Endothelial cell of umbilical vein (primary cell): ENCODE data around the gene ARHGEF37. TPM values are rescaled to one million over a fixed set of nuclear protein-coding genes. Genes with fewer than 3 reads are reported as not detected.

ENCODE experiments used
- BruUV-seq: library from RNA; stranded (reverse); fragments of 400-500 nt; replicated peaks from 2 replicates; lab custom pipeline; 2021; lab: Mats Ljungman, UMichigan
- CTCF ChIA-PET: fragments of 300-600, 350-600 bp; sonication (Branson Sonifier 250); formaldehyde crosslinking; loops from one replicate; lab custom pipeline; 2021; ENCODE audit warnings: antibody characterized with exemption, inconsistent platforms; lab: Charles Lee
- POLR2A ChIA-PET: fragments of 300-600, 350-600 bp; sonication (Branson Sonifier 250); formaldehyde crosslinking; loops from one replicate; lab custom pipeline; 2021; ENCODE audit warnings: antibody characterized with exemption, inconsistent platforms; lab: Charles Lee
- DNase-seq: peaks from one replicate; pipeline ENCODE4 v3.0.0-alpha.2; 2011; ENCODE audit warnings: low read depth, low spot score
- FAIRE-seq: peaks from 2 replicates; lab custom pipeline; 2011; peaks lifted over from hg19 to GRCh38; lab: Jason Lieb, UNC
- H2AFZ ChIP-seq: 2 replicates; pipeline ENCODE4 v1.6.0; 2012; ENCODE audit warnings: low read depth, low read length, control low read depth, inconsistent platforms
- H3K27ac ChIP-seq: 2 replicates; pipeline ENCODE4 v1.5.1; 2011; ENCODE audit warnings: low read depth, mild to moderate bottlenecking, control low read depth, low read length, moderate library complexity; ENCODE audit not compliant: insufficient read depth
- H3K27me3 ChIP-seq, 2 experiments: 2 replicates each; pipeline versions ENCODE4 v1.6.0 to v1.6.1; 2011; ENCODE audit warnings: low read length in 2 of 2, mixed read lengths in 1 of 2; ENCODE audit not compliant: control insufficient read depth in 2 of 2, insufficient read depth in 2 of 2
- H3K36me3 ChIP-seq, 2 experiments: 2 replicates in 1 of 2; 3 replicates in 1 of 2; pipeline ENCODE4 v1.5.1; 2011; ENCODE audit warnings: low read length in 2 of 2, mild to moderate bottlenecking in 1 of 2, moderate library complexity in 1 of 2; ENCODE audit not compliant: control insufficient read depth in 2 of 2, insufficient read depth in 2 of 2; ENCODE audit errors: extremely low read depth in 1 of 2
- H3K4me1 ChIP-seq: 3 replicates; pipeline ENCODE4 v1.5.1; 2011; ENCODE audit warnings: mild to moderate bottlenecking, low read length; ENCODE audit not compliant: control insufficient read depth, insufficient read depth; ENCODE audit errors: extremely low read depth
- H3K4me2 ChIP-seq: 2 replicates; pipeline ENCODE4 v1.6.1; 2011; ENCODE audit warnings: low read length, control low read depth, mixed read lengths; ENCODE audit not compliant: insufficient read depth
- H3K4me3 ChIP-seq, 3 experiments: fragments of 200-600 bp in 1 of 3; sonication (generic), shearing (Covaris generic) in 1 of 3; replicated peaks in 1 of 3; 2 replicates each; pipeline ENCODE4 v1.5.1; 2011 to 2016; ENCODE audit warnings: control low read depth in 3 of 3, low read length in 3 of 3, mild to moderate bottlenecking in 2 of 3, inconsistent platforms in 1 of 3, low read depth in 1 of 3, moderate library complexity in 1 of 3; ENCODE audit not compliant: insufficient read depth in 1 of 3
- H3K79me2 ChIP-seq: 2 replicates; pipeline ENCODE4 v1.6.0; 2012; ENCODE audit warnings: low read length, inconsistent platforms; ENCODE audit not compliant: control insufficient read depth, insufficient read depth
- H3K9ac ChIP-seq: replicated peaks from 2 replicates; pipeline ENCODE3; 2011; ENCODE audit warnings: low read length, control low read depth; ENCODE audit not compliant: insufficient read depth; ENCODE audit errors: extremely low read depth
- H3K9me1 ChIP-seq: replicated peaks from 3 replicates; pipeline ENCODE4 v1.6.0; 2011; ENCODE audit warnings: mild to moderate bottlenecking, low read length; ENCODE audit not compliant: control insufficient read depth, insufficient read depth; ENCODE audit errors: extremely low read depth
- H3K9me3 ChIP-seq: replicated peaks from 2 replicates; pipeline ENCODE4 v1.5.1; 2012; ENCODE audit warnings: low read length, inconsistent platforms; ENCODE audit not compliant: control insufficient read depth, insufficient read depth
- H4K20me1 ChIP-seq: replicated peaks from 2 replicates; pipeline ENCODE3; 2011; ENCODE audit warnings: mild to moderate bottlenecking, low read length; ENCODE audit not compliant: control insufficient read depth, insufficient read depth; ENCODE audit errors: extremely low read depth
- EZH2 ChIP-seq: IDR thresholded peaks from 2 replicates; pipeline ENCODE4 v1.6.1; 2012; ENCODE audit warnings: borderline replicate concordance, low read depth, mild to moderate bottlenecking, moderate library complexity, low read length, inconsistent platforms; ENCODE audit not compliant: severe bottlenecking
- FOS ChIP-seq: IDR thresholded peaks from 2 replicates; pipeline ENCODE4 v1.6.1; 2011; ENCODE audit warnings: mild to moderate bottlenecking, low read length, moderate library complexity, borderline replicate concordance; ENCODE audit not compliant: insufficient read depth
- GATA2 ChIP-seq: IDR thresholded peaks from 2 replicates; pipeline ENCODE4 v1.7.0; 2011; ENCODE audit warnings: low read depth, mild to moderate bottlenecking, moderate library complexity, mixed read lengths, low read length; ENCODE audit not compliant: insufficient read length, insufficient read depth
- MAX ChIP-seq: IDR thresholded peaks from 2 replicates; pipeline ENCODE4 v1.6.1; 2011; ENCODE audit not compliant: insufficient read depth, insufficient read length
- MYC ChIP-seq: IDR thresholded peaks from one replicate; pipeline ENCODE4 v1.6.1; 2011; ENCODE audit warnings: mild to moderate bottlenecking, low read depth, low read length
- POLR2A ChIP-seq: IDR thresholded peaks from 2 replicates; pipeline ENCODE4 v1.6.1; 2012; ENCODE audit warnings: low read depth, mild to moderate bottlenecking, control low read depth, low read length
- POLR2AphosphoS5 ChIP-seq: IDR thresholded peaks from 2 replicates; pipeline ENCODE4 v1.6.1; 2012; ENCODE audit warnings: low read depth, mild to moderate bottlenecking, control low read depth, low read length, moderate library complexity; ENCODE audit not compliant: insufficient read depth
- dilution Hi-C: fragments of 300-500 bp; cut with MboI; formaldehyde crosslinking; loops from one replicate; pipeline ENCODE4 v1.15.0; 2019; ENCODE audit warnings: low sequenced_read_pairs; ENCODE audit not compliant: extremely low pct_ligation_motif_present
- intact Hi-C: fragments of 100-400 bp; cut with micrococcal nuclease; formaldehyde crosslinking; loops from one replicate; pipeline ENCODE4 v1.10.0; 2022
- polyA plus RNA-seq, 4 experiments: library from polyadenylated mRNA; depleted of rRNA in 3 of 4; stranded (reverse) in 3 of 4; unstranded in 1 of 4; fragments of >200 nt; gene quantifications; 2 replicates each; pipeline versions ENCODE4 v1.2.1 to v1.2.3, GENCODE V29; 2011 to 2012; ENCODE audit warnings: missing spikeins in 1 of 4
- total RNA-seq: library from RNA; stranded (reverse); gene quantifications from 2 replicates; pipeline ENCODE4 v1.2.3, GENCODE V29; 2021

ARHGEF37 gene
- total and polyA plus RNA-seq, 2 donors (not counting 3 experiments of a cell fraction or from before 2014, with no cell fraction given) = 4.9 to 7.0 TPM

- Histone ChIP-seq H3K4me3 (no peak overlapping the region), H3K36me3 (peaks cover 0 to 9% of the 10 kb centered on the region in 2 experiments), H3K9me1 (no peaks in the 10 kb centered on the region), H4K20me1 (no peaks in the 10 kb centered on the region), H3K4me2 (no peak overlapping the region), H3K4me1 (no peaks in the 10 kb centered on the region), H2AFZ (no peak overlapping the region), H3K9ac (no peak overlapping the region), H3K9me3 (no peaks in the 10 kb centered on the region), H3K27ac (no peak overlapping the region), H3K79me2 (no peaks in the 10 kb centered on the region), H3K27me3 (no peaks in the 10 kb centered on the region)
- no peak for FAIRE-seq
- CTCF ChIA-PET = interaction anchor here (1.0 to 3.6 kb wide), 3 partner anchors 7 to 46 kb away, joined by 3 to 14 read pairs (median 11); no protein-coding TSS in a partner anchor
- dilution Hi-C loops = no loop called here
- POLR2A ChIA-PET = no interaction called here
- no peak for DNase-seq
- no peak for TF ChIP-seq MYC
- no peak for TF ChIP-seq EZH2
- no peak for TF ChIP-seq MAX
- no peak for TF ChIP-seq POLR2A
- no peak for TF ChIP-seq POLR2AphosphoS5
- no peak for TF ChIP-seq GATA2
- no TSS peak for BruUV-seq
- intact Hi-C loops = no loop called here
These were observed 30.0 kb downstream of the ARHGEF37 start for GRCh38 chr5:149611326-149611725.

GRCh38 chr5:149614034-149614907, 33.0 kb downstream of the ARHGEF37 start:
- CTCF ChIA-PET = no interaction called here
- H3K36me3 ChIP-seq = peaks cover 0 to 9% of the 10 kb centered on the region in 2 experiments
- dilution Hi-C loops = no loop called here

More at GRCh38 chr5:149614034-149614907, 33.0 kb downstream of the ARHGEF37 start:
- FAIRE-seq (no peak), DNase-seq (no peak)
- H3K4me2 ChIP-seq = no peak overlapping the region
- no peaks in the 10 kb centered on the region for H3K27me3 ChIP-seq
- no peak overlapping the region for H3K4me3 ChIP-seq
- H2AFZ ChIP-seq = no peak overlapping the region
- POLR2A ChIA-PET = no interaction called here
- no peaks in the 10 kb centered on the region for H4K20me1 ChIP-seq
- intact Hi-C loops = no loop called here
- no peak for TF ChIP-seq FOS
- no peak for TF ChIP-seq MAX
- no peak overlapping the region for H3K27ac ChIP-seq
- no peaks in the 10 kb centered on the region for H3K9me3 ChIP-seq
- peaks cover 6% of the 10 kb centered on the region for H3K4me1 ChIP-seq
- no peak overlapping the region for H3K9ac ChIP-seq
- H3K79me2 ChIP-seq = no peaks in the 10 kb centered on the region
- H3K9me1 ChIP-seq = no peaks in the 10 kb centered on the region
- no TSS peak for BruUV-seq
